SU-DHL-6 (cell line): ENCODE data around the gene GNAQ.

Experiments
- EZH2phosphoT487 ChIP-seq: fragments of 200-600 bp; sonication (generic), shearing (Covaris generic); conservative IDR thresholded peaks from 2 replicates; pipeline ENCODE4 v1.6.1; 2018; ENCODE audit warnings: mild to moderate bottlenecking, antibody characterized with exemption, low read length, moderate library complexity, mixed read lengths
- TF ChIP-seq, protein P1 (sequence below): fragments of 200-600 bp; sonication (generic); IDR thresholded peaks from one replicate; pipeline ENCODE4 v1.5.1; 2017; ENCODE audit warnings: antibody characterized with exemption, mild to moderate bottlenecking, low read length, moderate library complexity; ENCODE audit not compliant: insufficient read depth, poor library complexity, severe bottlenecking

DNA sequence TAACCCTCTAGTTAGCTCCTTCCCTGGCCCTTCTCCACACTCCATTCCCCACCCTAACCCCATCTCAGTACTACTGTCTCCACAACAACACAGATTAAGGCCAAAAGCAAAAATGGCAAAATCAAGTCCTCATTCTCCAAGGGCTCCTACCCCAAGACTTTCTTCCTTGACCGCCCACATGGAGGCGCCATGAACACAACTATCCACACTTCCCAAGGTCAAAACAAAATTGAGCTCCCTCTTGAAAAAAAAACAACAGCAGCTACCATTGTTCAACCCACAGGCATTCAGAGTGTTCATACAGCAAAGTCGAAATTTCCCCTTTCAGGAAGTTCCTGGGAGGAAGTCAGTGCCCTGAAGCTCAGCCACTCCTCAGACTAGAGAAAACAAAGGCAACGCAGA lies 54.4 kb downstream of the GNAQ start:
- TF ChIP-seq, protein P1, sequence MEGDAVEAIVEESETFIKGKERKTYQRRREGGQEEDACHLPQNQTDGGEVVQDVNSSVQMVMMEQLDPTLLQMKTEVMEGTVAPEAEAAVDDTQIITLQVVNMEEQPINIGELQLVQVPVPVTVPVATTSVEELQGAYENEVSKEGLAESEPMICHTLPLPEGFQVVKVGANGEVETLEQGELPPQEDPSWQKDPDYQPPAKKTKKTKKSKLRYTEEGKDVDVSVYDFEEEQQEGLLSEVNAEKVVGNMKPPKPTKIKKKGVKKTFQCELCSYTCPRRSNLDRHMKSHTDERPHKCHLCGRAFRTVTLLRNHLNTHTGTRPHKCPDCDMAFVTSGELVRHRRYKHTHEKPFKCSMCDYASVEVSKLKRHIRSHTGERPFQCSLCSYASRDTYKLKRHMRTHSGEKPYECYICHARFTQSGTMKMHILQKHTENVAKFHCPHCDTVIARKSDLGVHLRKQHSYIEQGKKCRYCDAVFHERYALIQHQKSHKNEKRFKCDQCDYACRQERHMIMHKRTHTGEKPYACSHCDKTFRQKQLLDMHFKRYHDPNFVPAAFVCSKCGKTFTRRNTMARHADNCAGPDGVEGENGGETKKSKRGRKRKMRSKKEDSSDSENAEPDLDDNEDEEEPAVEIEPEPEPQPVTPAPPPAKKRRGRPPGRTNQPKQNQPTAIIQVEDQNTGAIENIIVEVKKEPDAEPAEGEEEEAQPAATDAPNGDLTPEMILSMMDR, result no peak
- TF ChIP-seq EZH2phosphoT487, result no peak
